ENCODE data around the gene IL36A. TPM values are rescaled to one million over a fixed set of nuclear protein-coding genes. Genes with fewer than 3 reads are reported as not detected.

The IL36A gene
- not detected in 2 replicates for total RNA-seq

DNA sequence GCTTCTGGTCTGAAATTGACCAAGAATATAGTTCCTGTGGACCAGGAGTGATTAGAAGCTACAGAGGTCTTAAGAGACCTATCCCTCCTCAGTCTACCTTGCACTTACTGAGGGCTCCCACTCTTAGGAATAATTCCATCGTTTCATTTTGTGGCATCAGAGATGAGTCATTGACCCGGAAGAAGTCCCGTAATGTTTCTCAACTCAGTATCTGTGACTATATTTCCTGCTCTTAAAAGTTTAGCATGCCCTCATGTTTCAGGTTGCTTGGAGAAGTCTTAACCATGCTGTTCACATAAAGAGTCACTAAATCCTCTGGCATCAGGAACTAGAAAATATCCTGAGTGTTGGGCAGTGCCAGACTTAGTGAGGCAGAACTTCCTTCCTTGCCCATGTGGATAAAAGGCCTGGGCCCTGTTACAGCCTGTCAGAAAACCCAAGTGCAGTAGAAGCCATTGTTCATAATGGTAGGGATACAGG, at the start of gene IL36A:
Gene IL36A (plus strand): TSS at position 430 of the 480 bp plus-strand sequence. CDS start 413 bp downstream, outside the sequence.

DNA sequence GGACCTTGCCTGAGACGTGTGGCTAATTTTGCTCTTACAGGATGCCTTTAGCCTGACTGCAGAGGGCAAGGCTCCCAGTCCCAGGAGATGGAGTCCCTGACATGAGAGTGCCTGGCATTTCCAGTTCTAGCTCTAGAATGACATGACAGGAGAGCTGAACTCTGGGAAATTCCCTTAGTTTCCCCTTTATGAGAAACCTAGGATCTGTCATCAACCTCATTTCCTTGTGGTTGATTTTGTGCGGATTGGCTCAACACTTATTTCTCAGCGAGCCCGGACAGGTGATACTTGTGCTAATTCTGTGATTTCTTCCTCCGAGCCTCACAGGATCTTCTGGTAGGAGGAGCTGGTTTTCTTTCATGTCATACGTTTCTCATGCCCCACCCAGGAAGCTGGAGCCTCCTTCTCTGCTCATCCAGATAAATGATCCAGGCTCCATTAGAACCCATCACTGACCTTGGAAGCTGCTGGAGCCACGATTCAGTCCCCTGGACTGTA, 27.7 kb upstream of the IL36A start, which contains the start of gene IL36G:
Gene IL36G (plus strand): TSS at position 448 of the 498 bp plus-strand sequence. CDS start 633 bp downstream, outside the sequence.

DNA sequence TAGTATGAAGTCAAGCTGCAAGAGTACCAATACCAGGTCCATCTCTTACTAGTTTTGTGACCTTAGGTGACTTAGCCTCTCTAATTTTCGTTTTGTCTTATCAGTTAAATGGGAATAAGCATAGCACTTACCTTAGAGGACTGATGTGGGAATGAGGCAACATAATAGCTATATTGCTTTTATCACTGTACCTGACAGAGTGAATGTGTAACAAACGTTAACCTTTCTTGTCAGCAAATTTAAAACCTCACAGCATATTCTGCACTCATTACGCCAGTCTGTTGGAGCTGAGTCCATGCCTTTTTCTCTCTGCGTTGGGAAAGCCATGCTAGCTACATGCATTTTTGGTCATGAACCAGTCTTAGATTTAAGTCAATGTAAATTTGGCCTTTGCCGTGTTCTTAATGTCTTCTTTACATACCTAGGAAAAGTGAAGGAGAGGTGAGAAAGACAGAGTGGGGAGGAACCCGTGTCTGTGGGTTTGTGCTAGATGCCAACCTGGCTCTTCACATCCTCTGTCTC, 47.2 kb downstream of the IL36A start, which contains the start of gene IL36B:
Gene IL36B (minus strand): TSS at position 472 of the 522 bp plus-strand sequence.

Small RNA genes within 50 kb of the gene (small RNA-seq; reads per million reads assigned to genes)
- gene HMGN2P23 (ENCODE audit: low replicate concordance) = not detected

Other genes with a start within 250 kb of the IL36A start
- gene CKAP2L, start 240.8 kb upstream of the IL36A start, total RNA-seq = 0.88 and 59.1 TPM in 2 replicates
- 28.6 and 48.6 TPM in 2 replicates for gene IL1A, start 221.0 kb upstream of the IL36A start, total RNA-seq
- 183 and 305 TPM in 2 replicates for gene IL1B, start 168.7 kb upstream of the IL36A start, total RNA-seq
- gene IL37, start 94.3 kb upstream of the IL36A start, total RNA-seq = 0.29 TPM in 1 of 2 replicates, not detected in the other
- gene IL36G, start 27.5 kb upstream of the IL36A start, total RNA-seq = not detected in 2 replicates
- gene IL36B, start 47.4 kb downstream of the IL36A start, total RNA-seq = 0.14 TPM in 1 of 2 replicates, not detected in the other
- gene IL36RN, start 53.7 kb downstream of the IL36A start, total RNA-seq = under 0.01 TPM in 1 of 2 replicates, not detected in the other
- gene IL1F10, start 62.5 kb downstream of the IL36A start, total RNA-seq = not detected in 2 replicates
- 0.14 TPM in 1 of 2 replicates, not detected in the other for gene IL1RN, start 122.1 kb downstream of the IL36A start, total RNA-seq
- gene PSD4, start 168.5 kb downstream of the IL36A start, total RNA-seq = 0.66 and 1.1 TPM in 2 replicates

All from placental pericyte (primary cell).